ENCODE measurements around the gene ANKRD65.
"Not testable (repeated sequence)": the region's sequence is repeated elsewhere in the genome, so short reads cannot be mapped to it uniquely, and the experiment has no call there.

The ANKRD65 gene

DNA sequence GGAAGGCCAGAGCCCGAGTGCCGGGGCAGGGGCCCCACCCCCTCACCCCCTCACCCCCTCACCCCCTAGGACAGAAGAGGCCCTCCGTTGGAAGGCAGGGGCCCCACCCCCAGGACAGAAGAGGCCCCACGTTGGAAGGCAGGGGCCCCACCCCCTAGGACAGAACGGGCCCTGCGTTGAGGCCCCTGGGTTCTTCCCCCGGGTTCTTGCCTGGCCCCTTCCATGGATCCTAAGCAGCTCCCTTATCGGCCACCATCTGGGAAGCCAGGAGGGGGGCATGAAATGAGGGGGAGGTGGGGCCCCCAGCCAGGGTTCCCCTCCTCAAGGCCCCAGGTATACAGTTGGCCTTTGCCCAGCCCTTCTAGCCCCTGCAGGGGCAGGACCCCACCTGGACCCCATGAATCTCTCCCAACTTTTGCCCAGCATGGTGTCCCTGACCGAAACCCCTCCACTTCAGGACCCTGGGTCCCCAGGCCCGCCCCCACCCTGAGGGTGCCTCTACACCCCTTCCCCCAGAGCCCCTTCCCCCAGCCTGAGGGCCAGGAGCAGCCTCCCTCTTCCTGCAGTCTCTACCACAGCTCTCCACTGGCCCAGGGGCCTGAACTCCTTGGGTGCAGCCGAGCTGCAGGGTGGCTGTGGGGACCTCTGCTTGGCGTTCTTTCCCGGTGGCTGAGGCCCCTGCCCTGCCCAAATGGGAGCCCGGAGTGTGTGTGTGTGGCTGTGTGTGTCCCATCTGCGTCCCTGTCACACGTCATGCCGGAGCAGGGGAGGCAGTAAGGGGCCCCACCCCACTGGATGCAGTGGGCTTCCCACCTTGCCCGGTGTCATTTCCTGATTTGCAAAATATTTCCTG lies 10.1 kb upstream of the ANKRD65 start:
- no peak for DNase-seq (ENCODE audit: low read depth in 3 of 3)

DNA sequence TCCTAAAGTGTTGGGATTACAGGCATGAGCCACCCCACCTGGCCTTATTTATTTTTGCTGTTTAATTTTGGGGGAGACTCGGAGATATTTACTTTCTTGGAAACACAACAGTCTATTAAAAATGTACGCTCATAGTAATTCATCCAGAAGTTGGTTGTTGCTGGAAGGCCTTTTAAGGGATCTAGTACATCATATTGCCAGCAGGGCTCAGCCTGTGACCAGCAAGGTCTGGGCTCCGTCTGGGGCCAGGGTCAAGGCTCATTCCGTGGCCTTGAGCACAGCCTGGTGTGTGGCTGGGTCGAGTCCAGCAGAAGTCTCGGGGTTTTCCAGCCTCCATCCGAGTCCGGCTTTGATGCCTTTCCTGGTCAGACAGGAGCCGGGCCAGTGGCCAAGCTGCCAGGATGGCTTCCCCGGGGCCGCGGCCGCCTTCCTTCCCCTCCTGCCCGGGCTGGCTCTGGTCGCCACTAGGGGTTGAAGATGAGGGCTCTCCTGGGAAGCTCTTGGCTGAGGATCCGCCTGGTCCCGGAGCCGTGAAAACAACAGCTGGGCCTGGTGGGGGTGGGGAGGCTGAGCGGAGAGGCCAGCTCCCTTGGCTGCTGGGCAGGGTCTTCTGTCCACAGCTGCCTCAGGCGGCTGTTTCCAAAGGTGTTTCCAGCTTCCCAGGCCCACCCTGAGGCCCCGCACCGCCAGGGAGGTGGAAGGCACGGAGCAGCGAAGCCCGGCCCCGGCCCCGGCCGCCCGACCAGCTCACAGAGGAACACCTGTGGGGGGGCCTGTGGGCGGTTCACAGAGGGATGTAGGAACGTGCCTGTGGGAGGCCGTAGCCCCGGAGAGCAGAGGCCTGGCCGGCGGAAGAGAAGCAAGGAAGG lies 9.3 kb upstream of the ANKRD65 start:
- no peak for DNase-seq (ENCODE audit: low read depth in 3 of 3)

DNA sequence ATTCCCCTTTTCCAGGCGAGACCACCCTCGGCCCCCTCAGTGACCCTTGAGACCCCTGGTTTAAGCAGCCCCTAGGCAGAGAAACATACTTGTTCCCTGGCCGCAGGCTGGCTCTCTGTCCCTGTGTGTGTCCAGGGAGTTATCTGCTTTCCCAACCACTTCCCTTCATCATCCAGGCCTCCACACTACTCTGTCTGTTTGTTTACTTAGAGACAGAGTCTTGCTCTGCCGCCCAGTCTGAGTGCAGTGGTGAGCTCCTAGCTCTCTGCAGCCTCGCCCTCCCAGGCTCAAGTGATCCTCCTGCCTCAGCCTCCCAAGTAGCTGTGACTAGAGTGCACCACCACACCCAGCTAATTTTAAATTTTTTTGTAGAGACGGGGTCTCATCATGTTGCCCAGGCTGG lies 8.6 kb upstream of the ANKRD65 start:
- DNase-seq (ENCODE audit: low read depth in 3 of 3): no peak

DNA sequence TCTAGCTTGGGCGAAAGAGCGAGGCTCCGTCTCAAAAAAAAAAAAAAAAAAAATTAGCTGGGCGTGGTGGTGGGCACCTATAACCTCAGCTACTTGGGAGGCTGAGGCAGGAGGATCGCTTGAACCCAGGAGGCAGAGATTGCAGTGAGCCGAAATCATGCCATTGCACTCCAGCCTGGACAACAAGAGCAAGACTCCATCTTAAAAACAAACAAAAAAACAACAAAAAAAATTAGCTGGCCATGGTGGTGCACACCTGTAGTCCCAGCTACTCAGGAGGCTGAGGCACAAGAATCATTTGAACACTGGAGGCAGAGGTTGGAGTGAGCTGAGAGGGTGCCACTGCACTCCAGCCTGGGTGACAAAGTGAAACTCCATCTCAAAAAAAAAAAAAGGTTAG lies 7.9 kb upstream of the ANKRD65 start:
- not testable (repeated sequence) for DNase-seq (ENCODE audit: low read depth in 3 of 3)

DNA sequence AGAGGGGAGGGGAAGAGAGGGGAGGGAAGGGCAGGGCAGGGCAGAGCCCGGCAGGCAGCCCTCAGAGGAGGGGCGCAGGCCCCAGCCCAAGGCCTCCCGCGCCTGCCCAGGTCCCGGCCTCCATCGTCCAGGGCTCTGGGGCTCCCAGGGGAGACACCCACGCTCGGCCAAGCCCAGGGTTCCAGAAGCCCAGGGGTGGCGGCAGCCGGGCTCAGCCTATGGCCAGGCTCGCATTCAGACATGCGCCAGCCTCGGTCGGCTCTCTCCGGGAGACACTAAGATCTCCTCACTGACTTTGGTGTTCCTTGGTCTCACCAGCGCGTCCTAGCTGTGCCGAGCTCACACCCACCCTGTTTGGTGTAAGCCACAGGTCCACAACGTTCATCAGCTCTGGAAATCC lies 7.1 kb upstream of the ANKRD65 start:
- DNase-seq (ENCODE audit: low read depth in 3 of 3): no peak

DNA sequence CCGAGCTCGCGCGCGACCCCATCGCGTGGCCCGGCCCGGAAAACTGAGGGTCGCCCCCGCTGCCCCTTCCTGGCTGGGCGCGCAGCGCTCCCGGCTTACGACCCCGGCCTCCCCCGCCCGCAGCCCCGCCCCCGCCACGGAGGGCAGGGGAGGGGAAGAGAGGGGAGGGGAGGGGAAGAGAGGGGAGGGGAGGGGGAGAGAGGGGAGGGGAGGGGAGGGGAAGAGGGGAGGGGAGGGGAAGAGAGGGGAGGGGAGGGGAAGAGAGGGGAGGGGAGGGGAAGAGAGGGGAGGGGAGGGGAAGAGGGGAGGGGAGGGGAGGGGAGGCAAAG lies 6.7 kb upstream of the ANKRD65 start:
- DNase-seq (ENCODE audit: low read depth in 3 of 3): no peak

DNA sequence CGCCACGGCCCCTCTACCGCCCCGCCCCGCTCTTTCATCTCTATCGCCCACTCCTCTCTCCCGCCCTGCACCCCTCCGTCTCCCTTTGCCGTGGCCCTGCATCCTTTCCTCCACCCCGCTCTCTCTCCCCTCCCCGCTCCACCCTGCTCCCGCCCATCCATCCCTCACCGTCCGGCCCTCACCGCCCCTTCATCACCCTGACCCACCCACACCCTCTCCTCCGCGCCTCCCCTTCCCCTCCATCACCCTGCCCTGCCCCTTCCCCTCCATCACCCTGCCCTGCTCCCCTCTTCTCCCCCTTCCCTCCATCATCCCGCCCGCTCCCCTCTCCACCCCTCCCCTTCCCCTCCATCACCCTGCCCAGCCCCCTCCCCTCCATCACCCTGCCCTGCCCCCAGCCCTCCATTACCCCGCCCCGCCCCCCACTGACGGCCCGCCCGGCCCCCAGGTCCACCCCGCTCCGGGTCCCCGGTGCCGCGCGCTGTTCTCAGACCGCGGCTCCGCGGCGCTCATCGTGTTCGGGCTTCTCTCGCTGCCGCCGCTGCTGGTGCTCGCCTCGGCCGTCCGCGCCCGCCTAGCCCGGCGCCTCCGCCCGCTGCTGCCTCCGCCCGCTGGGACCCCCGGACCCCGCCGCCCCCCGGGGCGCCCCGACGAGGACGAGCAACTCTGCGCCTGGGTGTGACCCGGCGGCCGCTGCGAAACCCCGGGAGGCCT lies 6.2 kb upstream of the ANKRD65 start:
- DNase-seq (ENCODE audit: low read depth in 3 of 3): no peak

DNA sequence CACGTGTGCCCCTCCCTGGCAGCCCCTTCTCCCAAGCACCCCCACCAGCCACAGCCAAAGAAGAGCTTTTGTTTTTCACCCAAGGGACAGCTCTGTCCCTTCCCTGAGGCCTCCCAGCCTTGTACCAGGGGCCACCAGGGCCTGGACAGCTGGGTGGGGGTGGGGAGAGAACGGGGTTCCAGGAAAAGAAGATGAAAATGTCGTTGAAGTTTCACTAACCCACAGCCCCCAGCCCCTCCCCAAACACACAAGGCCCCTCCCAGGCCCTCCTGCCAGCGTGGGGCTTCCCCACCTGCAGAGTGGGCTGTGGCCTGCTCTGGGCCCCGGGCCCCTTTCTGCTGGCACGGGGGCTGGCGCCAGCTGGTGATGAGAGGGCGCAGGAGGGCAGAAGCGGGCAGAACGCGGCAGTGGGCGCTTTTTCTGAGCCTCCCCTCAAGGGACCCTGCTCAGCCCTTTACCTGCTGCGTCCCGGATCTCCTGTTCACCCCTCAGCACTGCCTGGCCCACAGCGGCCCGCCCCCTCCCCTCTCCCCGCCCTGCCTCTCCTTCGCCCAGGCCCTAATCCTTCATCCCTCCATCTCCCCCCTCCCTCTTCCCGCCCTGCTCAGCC lies 5.5 kb upstream of the ANKRD65 start:
- DNase-seq (ENCODE audit: low read depth in 3 of 3): no peak

DNA sequence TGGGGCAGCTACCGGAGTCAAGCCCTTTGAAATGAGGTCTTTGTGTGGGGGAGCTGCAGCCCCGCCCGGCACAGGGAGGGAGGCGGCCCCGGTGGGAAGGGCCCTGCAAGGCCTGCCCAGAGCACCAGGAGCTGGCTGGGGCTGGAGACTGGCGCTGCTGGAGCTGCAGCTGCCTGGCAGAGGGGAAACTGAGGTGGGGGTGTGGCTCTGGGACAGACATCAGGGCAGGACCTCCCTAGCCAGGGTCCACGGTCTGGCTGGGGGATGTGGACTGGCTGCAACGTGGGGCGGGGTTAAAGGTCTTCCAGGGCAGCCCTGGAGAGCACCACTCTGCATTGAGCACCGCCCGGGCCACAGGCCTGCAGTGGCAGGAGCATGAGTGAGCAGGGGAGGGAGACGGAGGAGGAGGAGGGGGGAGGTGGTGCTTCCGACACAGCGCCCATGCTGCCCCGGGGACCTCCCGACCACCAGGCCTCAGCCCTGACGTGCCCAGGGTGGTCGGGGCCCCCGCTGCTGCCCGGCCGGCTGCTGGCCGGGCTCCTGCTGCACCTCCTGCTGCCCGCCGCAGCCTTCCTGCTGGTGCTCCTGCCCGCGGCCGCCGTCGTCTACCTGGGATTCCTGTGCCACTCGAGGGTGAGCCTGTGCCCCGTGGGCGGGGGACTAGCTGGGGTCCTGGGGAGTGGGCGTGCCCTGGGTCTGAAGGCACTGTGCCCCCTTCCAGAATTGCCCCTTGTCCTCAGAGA lies 4.8 kb upstream of the ANKRD65 start:
- DNase-seq (ENCODE audit: low read depth in 3 of 3): no peak

DNA sequence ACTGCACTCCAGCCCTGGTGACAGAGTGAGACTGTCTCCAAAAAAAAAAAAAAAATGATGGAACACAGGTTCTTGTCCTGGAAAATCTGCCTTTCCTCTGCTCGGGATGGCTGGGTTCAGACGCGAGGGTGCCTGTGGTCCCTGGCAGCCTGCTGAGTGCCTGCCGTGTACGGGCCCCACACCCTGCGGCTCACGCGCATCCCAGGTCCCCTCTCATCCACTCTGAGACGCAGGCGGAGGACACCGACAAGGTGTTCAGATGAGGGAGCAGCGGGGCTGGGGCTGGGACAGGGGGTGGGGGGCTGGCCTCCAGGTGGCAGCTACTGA lies 4.3 kb upstream of the ANKRD65 start:
- DNase-seq (ENCODE audit: low read depth in 3 of 3): no peak

DNA sequence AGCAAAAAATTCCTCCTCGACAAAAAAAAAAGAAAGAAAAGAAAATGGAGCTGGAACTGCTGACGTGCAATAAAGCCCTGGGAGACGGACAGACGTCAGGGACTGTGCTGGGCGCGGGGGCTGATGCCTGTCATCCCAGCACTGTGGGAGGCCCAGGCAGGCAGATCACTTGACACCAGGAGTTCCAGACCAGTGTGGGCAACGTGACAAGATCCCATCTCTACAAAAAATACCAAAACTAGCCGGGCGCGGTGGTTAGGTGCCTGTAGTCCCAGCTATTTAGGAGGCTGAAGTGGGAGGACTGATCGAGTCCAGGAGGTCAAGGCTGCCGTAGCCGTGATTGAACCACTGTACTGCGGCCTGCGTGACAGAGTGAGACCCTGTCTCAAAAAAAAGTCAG lies 3.6 kb upstream of the ANKRD65 start:
- DNase-seq (ENCODE audit: low read depth in 3 of 3): no peak

DNA sequence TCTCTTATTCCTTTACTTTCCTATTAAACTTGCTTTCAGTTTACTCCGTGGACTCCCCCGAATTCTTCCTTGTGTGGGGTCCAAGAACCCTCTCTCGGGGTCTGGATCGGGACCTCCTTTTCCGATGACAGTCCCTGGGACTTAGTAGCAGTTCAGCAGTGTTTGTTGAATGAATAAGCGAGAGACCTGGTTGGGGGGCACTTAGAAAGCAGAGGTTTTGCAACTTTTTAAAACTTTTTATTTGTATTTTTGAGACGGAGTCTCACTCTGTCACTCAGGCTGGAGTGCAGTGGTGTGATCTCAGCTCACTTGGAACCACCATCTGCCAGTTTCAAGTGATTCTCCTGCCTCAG lies 2.1 kb upstream of the ANKRD65 start:
- no peak for DNase-seq (ENCODE audit: low read depth in 3 of 3)

DNA sequence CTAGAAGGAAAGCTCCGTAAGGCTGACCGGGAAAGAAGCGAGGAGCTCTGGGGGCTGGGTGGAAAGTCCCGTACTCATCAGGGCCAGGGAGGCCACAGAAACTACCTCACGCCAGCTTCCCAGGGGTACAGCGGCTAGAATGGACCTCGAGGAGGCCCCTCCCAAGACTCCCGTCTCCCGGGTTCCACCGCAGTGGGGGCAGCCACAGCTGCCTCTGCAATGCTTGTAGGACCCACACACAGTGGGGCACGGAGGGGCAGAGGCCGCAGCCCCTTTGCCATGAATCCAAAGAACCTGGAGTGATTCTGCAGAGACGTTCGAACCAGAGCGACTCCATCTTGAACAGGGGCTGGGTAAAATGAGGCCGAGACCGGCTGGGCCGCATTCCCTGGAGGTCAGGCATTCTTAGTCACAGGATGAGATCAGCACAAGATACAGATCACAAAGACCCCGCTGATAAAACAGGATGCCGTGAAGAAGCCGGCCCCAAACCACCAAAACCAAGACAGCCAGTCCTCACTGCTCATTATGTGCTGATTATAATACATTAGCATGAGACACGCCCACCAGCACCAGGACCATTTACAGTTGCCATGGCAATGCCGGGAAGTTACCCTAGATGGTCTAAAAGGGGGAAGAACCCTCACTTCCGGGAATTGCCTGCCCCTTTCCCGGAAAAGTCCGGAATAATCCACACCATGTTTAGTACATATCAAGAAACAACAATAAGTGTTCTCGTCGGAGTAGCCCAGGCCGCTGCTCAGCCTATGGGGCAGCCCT lies 1.6 kb upstream of the ANKRD65 start:
- no peak for DNase-seq (ENCODE audit: low read depth in 3 of 3)

DNA sequence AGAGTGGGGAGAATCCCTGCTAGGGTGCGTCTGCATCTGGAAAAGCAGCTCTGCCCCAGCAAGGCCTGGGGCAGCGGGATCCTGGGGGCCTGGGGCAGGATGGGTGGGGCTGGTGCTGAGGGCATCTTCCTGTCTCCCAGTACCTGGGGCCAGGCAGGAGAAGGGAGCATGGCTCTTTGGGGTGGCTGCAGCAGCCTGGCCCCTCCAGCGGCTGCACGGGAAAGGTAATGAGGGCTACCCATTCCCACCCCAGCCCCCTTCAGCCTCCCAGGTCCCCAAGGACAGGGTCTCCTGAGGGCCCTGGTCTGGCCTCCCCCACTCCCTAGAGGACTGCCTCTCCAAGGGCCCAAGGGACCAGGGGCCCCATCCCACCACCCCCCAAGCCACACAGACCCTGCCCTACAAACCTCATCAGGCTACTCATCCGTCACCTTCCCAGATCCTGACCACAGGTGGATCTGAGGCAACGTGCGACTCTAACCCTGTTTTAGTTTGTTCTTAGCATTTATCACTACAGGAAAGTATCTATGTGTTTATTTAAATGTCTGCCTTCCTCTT lies 910 bp upstream of the ANKRD65 start:
- no peak for DNase-seq (ENCODE audit: low read depth in 3 of 3)

DNA sequence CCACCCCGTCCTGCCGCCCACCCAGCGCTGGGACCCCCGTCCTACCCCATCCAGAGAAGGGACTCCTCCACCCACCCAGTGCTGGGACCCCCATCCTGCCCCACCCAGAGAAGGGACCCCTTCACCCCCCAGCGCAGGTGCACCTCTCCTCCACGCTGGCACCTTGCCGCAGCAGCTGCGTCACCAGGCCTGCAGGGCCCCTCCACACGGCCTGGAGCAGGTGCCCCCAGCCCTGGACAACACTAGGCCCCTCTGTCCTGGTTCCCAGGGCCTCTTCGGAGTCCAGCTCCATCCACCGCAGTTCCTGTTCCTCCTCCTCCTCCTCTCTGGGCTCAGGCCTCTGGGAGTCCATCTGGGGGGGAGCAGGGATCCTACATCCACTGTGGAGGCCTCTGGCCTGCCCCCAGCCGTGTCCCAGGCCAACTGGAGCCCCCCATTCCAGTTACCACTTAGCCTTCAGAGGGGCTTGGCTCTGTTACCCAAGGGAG lies 378 bp downstream of the ANKRD65 start:
- no peak for DNase-seq (ENCODE audit: low read depth in 3 of 3)

DNA sequence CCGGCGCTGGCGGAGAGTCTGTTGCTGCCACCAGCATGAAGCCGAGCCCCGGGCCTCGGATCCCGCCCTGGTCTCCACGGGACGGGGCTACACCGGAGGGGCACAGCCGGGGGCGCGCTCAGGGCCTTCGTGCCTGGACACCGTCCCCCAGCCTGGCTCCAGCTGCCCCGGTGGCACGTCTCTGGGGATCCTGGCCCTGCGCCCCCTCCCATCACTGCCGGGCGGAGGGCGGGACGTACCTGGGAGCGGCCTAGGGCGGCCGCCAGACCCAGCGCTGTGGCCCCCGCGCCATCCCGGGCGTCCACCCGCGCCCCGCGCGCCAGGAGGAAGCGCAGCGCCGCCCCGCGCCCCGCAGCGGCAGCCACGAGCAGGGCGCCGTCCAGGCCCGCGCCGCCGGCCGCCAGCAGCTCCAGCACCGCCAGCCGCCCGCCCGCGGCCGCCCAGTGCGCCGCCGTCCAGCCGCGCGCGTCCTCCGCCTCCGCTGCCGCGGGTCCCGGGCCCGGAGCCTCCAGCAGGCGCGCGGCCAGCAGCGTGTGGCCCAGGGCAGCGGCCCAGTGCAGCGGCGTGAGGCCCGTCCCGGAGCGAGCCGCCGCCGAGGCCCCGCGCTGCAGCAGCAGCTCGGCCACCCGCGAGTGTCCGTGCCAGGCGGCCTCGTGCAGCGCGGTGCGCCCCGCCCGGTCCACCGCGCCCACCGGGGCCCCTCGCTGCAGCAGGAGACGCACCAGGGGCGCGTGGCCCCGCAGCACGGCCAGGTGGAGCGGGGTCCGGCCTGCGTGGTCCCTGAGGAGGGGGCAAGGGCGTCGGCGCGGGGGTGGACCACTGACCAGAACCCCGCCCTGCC lies 1.0 kb downstream of the ANKRD65 start:
- no peak for DNase-seq (ENCODE audit: low read depth in 3 of 3)

DNA sequence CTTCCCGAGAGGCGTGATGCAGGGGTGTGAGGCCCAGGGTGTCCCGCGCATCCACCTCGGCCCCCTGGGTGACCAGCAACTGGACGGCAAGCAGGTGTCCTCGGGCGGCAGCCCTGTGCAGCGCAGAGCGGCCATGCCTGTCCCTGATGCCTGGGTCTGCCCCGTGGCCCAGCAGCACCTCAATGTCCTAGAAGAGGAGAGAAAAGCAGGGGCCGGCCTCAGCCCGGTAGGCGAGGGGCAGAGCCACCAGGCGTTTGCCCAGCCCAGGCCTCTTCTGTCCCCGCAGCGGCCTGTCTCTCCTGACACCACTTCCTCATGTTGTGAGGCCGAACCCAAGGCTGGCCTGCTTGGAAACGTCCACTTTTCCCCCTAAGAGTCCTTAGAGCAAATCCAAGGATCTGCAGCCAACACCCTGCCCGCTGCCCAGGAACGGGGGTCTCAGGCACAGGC lies 1.7 kb downstream of the ANKRD65 start:
- DNase-seq (ENCODE audit: low read depth in 3 of 3): no peak

DNA sequence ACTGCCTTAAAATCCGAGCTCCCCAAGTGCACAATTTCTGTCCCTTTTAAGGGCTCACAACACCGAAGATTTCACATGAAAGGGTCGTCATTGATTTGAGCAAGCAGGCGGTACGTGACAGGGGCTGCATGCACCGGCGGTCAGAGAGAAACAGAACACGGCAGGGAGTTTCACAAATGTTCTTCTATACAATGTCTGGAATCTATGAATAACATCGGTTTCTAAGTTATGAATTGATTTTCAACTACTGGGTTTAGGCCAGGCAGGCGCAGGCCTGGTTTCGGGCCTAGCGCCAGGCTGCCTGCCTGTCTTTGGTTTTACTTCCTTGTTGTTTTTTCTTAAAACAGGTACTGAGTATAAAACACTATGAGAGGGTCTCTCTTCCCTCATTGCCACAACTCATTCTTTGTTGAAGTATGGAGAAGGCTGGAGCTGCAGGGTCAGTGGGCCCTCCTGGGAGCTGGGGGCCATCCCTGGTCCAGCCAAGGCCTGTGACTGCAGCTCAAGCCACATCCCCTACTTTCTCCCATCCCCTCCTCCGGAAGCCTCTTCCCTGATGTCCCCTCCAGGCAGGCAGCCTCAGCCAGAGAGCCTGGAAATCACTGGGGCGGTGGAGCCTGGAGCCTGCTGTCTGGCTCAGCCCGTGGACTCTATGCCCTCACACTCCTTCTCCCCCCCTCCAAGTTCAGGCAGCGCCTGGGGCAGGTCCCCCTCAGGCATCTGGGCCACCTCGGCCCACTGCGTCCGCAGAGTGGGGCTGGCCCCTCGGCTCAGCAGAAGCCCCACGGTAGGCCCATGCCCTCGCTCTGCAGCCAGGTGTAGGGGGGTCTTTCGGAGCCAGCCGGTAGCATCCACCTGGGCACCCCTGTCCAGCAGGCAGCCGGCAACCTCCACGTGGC lies 2.4 kb downstream of the ANKRD65 start:
- DNase-seq (ENCODE audit: low read depth in 3 of 3): no peak

Data from stimulated activated CD4-positive, alpha-beta T cell treated with anti-CD3 and anti-CD28 coated beads, TNF-alpha, amount 100 ng/mL, for 48 hours (primary cell).